Measurements from ENCODE around the gene ARMC2. TPM values are rescaled to one million over a fixed set of nuclear protein-coding genes. Genes with fewer than 3 reads are reported as not detected.

The ARMC2 gene
- total and polyA plus RNA-seq, 2 of the 4 experiments (the other 2 are of a cell fraction): 0.72 to 3.9 TPM

DNA sequence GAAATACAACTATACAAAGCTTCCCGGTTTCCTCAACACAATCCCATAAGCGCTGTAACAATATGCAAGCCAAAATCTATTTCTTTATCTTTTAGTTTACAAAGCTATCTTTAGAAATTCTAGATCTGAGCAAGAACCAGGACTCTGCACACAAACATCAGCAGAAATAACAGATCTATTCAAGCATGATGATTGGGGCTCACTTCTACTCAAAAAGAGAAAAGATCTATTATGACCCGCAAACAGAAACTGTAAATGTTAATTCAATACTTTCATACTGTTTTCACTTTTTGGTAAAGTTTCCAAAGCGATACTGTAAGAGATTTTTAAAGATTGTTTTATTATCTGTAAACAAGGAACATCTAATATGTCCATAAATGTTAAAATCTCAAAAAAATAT lies 159.8 kb downstream of the ARMC2 start:
- 0 out of 2 replicates have a peak overlapping the region, but pooled peaks have one; percentile 99 for H3K23ac ChIP-seq (ENCODE audit: low read depth, low read length)
- H4K20me1 ChIP-seq (ENCODE audit: insufficient read depth, low read length): peaks cover 3% of the 10 kb centered on the region
- H3K14ac ChIP-seq (replicated peaks; ENCODE audit: low read depth, low read length): no peak overlapping the region
- H2BK5ac ChIP-seq (ENCODE audit: low read depth, low read length, poor library complexity, severe bottlenecking): peak overlapping the region; percentile 91
- no peak overlapping the region for H2AFZ ChIP-seq (replicated peaks; ENCODE audit: low read length, poor library complexity)
- H3K79me1 ChIP-seq (ENCODE audit: low read depth in 1 of 2, low read length in 2 of 2): peaks cover 14 to 22% of the 10 kb centered on the region in 2 experiments; a peak in 3 of 4 replicates
- no peak overlapping the region for H4K91ac ChIP-seq (ENCODE audit: insufficient read depth, low read depth, low read length)
- no CpG with 5 or more reads among the region's 4 CpGs for whole genome bisulfite sequencing, 2 experiments (ENCODE audit: extremely low coverage in 2 of 2, insufficient read length in 1 of 2)
- H2BK120ac ChIP-seq (ENCODE audit: low read depth, low read length): no peak overlapping the region
- H3K18ac ChIP-seq (ENCODE audit: low read depth, low read length): no peak overlapping the region
- TF ChIP-seq, protein P1, sequence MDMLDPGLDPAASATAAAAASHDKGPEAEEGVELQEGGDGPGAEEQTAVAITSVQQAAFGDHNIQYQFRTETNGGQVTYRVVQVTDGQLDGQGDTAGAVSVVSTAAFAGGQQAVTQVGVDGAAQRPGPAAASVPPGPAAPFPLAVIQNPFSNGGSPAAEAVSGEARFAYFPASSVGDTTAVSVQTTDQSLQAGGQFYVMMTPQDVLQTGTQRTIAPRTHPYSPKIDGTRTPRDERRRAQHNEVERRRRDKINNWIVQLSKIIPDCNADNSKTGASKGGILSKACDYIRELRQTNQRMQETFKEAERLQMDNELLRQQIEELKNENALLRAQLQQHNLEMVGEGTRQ (IDR thresholded peaks at IDR 0.05; ENCODE audit: low read depth, low read length): no peak
- TF ChIP-seq BHLHE40 (IDR thresholded peaks at IDR 0.05; ENCODE audit: low read depth, low read length) (no peak), POLR2A (IDR thresholded peaks at IDR 0.05; ENCODE audit: low read depth, low read length) (no peak), NFE2L2 (IDR thresholded peaks at IDR 0.05; ENCODE audit: low read depth, low read length) (no peak), MXI1 (IDR thresholded peaks at IDR 0.05; ENCODE audit: borderline replicate concordance, low read depth, low read length) (no peak), MAZ (IDR thresholded peaks at IDR 0.05; ENCODE audit: borderline replicate concordance, low read depth, low read length) (no peak), FOS (IDR thresholded peaks at IDR 0.05; ENCODE audit: low read depth, low read length) (no peak)
- TF ChIP-seq, protein P2, sequence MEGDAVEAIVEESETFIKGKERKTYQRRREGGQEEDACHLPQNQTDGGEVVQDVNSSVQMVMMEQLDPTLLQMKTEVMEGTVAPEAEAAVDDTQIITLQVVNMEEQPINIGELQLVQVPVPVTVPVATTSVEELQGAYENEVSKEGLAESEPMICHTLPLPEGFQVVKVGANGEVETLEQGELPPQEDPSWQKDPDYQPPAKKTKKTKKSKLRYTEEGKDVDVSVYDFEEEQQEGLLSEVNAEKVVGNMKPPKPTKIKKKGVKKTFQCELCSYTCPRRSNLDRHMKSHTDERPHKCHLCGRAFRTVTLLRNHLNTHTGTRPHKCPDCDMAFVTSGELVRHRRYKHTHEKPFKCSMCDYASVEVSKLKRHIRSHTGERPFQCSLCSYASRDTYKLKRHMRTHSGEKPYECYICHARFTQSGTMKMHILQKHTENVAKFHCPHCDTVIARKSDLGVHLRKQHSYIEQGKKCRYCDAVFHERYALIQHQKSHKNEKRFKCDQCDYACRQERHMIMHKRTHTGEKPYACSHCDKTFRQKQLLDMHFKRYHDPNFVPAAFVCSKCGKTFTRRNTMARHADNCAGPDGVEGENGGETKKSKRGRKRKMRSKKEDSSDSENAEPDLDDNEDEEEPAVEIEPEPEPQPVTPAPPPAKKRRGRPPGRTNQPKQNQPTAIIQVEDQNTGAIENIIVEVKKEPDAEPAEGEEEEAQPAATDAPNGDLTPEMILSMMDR (conservative IDR thresholded peaks at IDR 0.05; ENCODE audit: low read depth, low read length): no peak
- no peaks in the 10 kb centered on the region for H3K4me1 ChIP-seq (ENCODE audit: control insufficient read depth, insufficient read depth, low read length)
- DNase-seq: no peak
- H3K36me3 ChIP-seq (ENCODE audit: control insufficient read depth, insufficient read depth, low read length): no peaks in the 10 kb centered on the region
- intact Hi-C loops (cut with micrococcal nuclease) (loop anchor here (5.0 kb wide), 3 partner anchors 64 to 466 kb away; no protein-coding TSS in a partner anchor), dilution Hi-C loops (cut with HindIII; ENCODE audit: low sequenced_read_pairs, unreplicated experiment) (no loop called here), in situ Hi-C loops (cut with MboI; ENCODE audit: low sequenced_read_pairs) (no loop called here)
- no peaks in the 10 kb centered on the region for H3K27me3 ChIP-seq (ENCODE audit: control insufficient read depth, insufficient read depth, low read length)
- H3K4ac ChIP-seq (ENCODE audit: low read depth, low read length): no peak overlapping the region
- no peak overlapping the region for H2AK9ac ChIP-seq (replicated peaks; ENCODE audit: low read depth, low read length, poor library complexity)
- no peaks in the 10 kb centered on the region for H3K9me3 ChIP-seq (ENCODE audit: control insufficient read depth, insufficient read depth, low read length)
- ATAC-seq (ENCODE audit: low read depth): no peak
- no peak overlapping the region; a peak in 1 of 4 replicates for H4K8ac ChIP-seq (ENCODE audit: low read depth in 2 of 2, low read length in 2 of 2)
- H3K9ac ChIP-seq (ENCODE audit: low read depth, low read length): peak overlapping the region; percentile 46; the same call in 1 of the 2 replicates
- CTCF ChIA-PET: interaction anchor here (0.6 kb wide), 1 partner anchor 343 kb away, joined by 3 read pairs; no protein-coding TSS in a partner anchor
- H2BK20ac ChIP-seq (ENCODE audit: low read depth, low read length): no peak overlapping the region
- no peak overlapping the region for H4K5ac ChIP-seq (ENCODE audit: low read depth, low read length)
- no peak overlapping the region for H3K27ac ChIP-seq (ENCODE audit: insufficient read depth, low read length)
- BruUV-seq (replicated peaks): TSS peak; percentile 58
- no peak overlapping the region for H3K56ac ChIP-seq (ENCODE audit: extremely low read depth, insufficient read depth, low read length)
- peak overlapping the region; percentile 82 for H3K4me2 ChIP-seq (ENCODE audit: low read depth, low read length)
- no peaks in the 10 kb centered on the region for H3K9me1 ChIP-seq (ENCODE audit: insufficient read depth, low read length)
- H3K4me3 ChIP-seq (ENCODE audit: insufficient read depth, low read depth, low read length): peak overlapping the region; percentile 91
- H2AK5ac ChIP-seq (ENCODE audit: low read depth, low read length): no peak overlapping the region
- H2BK15ac ChIP-seq (ENCODE audit: low read depth, low read length): no peak overlapping the region
- POLR2A ChIA-PET (ENCODE audit: unreplicated experiment): no interaction called here
